DMS 273 treated with DMSO at 0.1 percent for 48 hours (cell line): ENCODE data around the gene CDKN2B-AS1.

ENCODE experiments used
- DNase-seq: peaks from one replicate; lab custom pipeline; 2025; lab: John Stamatoyannopoulos, UW

The CDKN2B-AS1 gene

GRCh38 chr9:22118810-22119521 is 124.4 kb downstream of the CDKN2B-AS1 start:
- no peak for DNase-seq

DNA sequence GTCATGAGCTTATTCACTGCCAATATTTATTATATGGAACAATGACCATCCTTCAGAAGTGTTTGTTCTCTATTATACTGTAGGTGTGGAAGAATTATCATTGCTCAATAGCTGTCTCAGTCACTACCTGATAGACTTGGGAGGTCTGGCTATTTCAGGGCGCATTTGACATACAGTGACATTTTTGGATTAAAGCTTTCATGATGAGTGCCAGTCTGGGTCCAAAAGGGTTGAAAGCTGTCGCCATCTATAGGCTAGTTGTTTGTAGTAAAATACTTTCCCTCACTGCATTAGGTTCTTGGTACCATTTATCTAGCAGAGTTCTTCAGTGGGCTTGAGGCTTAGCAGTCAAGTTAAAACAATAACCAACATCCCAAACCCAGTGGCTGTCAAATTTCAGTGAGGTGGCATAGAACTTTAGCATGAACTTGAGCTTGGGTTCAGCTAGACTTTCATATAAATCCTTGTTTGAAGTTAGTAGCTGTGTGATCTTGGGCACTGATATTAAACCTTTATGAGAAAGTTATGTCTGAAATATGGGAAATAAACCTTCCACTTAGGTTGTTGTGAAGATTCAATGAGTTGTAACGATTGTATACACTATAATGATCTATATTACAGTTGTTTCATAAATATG is 125.0 kb downstream of the CDKN2B-AS1 start:
- no peak for DNase-seq

- DNase-seq, result no peak
These were observed 125.6 kb downstream of the CDKN2B-AS1 start for GRCh38 chr9:22120159-22120549.

- no peak for DNase-seq
These were observed 126.0 kb downstream of the CDKN2B-AS1 start for GRCh38 chr9:22120595-22120994.

DNA sequence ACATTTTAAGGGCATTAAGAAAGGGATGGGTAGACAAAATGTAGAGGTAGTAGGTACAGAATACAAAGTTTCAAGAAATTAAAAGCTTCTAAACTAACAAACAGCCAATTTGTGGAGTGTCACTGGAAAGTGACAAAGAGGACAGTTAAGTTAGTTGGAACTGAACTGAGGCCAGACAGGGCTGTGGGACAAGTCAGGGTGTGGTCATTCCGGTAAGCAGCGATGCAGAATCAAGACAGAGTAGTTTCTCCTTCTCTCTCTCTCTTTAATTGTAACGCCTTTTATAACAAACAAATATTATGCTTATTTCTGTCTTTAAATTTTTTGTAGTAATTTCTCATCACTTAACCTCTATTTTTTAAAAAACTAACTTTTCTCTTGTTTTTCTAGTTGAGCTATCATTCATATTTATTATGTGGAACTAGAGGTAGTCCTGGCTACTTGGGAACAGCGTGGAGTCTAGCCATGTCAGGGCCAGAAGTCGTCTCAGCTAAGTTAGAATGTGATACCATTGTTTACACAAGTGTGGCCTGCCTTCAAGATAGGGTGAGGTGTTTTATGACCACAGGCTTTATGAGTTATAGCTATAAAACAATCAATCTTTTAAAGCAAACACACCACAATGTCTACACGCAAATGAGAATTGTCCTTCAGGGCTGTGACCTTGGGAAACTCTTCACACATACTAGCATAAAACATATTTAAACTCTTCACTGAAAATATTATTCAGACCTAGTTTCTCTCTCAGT is 129.8 kb downstream of the CDKN2B-AS1 start:
- no peak for DNase-seq

- DNase-seq, result no peak
These were observed 134.5 kb downstream of the CDKN2B-AS1 start for GRCh38 chr9:22129133-22129532.

DNA sequence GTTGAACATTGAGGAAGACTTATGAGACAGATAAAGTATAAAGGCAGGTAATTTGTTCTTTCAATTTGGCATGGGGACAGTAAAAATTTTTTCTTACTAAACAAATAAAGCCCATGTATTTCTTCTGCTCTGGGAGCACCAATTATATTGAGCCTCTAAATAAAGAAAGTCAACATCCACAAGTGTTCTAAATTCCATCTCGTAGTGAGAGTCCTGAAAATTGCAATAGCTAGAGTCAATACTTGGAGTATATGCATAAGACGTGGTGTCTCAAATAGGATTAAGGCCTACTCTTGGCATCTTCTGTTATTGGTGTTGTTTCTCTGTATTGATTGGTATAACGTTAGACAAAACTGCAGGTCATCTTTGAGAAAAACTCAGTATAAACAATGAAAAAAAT is 135.0 kb downstream of the CDKN2B-AS1 start:
- DNase-seq, result no peak

DNA sequence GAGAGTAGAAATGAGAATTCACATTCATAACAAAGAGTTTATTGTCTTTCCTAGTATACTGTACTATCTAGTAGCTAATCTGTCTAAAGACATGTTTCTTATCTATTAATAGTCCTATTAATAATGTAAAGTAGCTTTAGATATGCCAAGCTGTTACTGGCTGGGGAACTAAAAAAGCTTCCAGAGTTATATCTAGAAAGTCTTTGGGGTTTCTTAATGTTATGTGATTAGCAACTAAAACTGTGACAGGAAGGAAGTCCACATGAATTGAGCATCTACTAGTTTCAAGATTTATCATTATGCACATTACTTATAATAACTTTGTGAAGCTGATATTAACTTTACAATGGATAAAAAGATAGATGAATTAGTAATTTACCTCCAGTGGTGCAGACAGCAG is 137.2 kb downstream of the CDKN2B-AS1 start:
- no peak for DNase-seq

DNA sequence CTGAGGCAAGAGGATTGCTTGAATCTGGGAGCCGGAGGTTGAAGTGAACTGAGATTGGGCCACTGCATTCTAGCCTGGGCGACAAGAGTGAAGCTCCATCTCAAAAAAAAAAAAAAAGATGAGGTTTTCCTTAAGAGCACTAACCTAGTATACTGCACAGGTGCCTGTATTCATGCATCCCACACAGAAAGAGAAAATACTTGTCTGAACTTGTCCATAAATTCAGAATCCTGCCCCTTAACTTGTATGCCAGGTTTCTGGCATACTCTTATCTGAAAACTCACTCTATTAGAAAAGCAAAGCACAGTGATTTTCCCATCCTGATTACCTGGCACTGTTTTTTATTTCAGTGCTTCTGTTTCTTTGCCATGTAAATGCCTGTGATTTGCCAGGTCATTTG is 139.8 kb downstream of the CDKN2B-AS1 start:
- no peak for DNase-seq

DNA sequence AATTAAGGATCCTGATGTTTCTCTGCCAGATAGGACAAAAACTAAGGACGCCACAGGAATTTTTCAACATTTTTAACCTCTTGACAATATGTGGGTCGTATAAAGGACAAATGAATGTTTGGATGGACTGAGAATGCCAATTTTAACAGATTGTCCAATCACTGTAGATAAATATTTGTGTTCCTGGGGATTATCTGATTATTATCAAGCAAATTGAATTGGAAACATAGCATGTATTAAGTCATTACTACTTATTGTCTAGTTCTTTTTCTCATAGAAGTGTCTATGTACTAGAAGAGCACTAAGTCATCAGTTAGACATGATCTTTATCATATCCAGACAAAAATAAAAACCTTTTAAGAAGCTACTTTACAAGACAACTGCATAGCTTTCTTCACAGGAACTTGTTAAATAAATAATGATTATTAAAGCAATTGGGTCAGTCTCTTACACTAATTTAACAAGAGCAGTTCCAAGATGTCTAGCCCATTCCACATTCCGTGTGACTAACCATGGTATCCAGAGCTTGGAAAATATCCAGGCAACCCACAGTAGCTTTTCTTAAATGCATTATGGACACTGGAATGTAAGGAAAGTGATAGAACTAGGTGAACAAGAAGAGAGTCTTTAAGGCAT is 142.0 kb downstream of the CDKN2B-AS1 start:
- DNase-seq, result no peak

DNA sequence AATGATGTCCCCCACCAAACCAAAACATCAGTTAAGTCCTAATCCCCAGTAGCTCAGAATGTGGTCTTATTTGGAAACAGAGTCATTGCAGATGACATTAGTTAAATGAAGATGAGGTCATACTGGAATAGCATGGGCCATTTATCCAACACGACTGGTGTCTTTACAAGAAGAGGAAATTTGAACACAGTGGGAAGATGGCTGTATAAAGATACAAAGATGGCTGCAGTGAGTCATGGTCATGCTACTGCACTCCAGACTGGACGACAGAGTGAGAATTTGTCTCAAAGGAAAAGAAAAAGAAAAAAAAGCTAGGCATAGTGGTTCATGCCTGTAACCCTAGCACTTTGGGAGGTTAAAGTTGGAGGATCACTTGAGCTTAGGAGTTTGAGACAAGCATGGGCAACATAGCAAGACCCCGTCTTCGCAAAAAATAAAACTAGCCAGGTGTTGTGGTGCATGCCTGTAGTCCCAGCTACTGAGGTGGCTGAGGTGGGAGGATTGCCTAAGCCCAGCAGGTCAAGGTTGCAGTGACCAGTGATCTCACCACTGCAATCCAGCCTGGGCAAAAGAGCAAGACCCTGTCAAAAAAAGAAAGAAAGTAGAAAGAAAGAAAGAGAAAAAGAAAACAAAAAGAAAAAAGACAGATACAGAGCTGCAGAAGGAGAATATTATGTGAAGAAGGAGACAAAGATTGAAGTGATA is 144.5 kb downstream of the CDKN2B-AS1 start:
- DNase-seq, result no peak

DNA sequence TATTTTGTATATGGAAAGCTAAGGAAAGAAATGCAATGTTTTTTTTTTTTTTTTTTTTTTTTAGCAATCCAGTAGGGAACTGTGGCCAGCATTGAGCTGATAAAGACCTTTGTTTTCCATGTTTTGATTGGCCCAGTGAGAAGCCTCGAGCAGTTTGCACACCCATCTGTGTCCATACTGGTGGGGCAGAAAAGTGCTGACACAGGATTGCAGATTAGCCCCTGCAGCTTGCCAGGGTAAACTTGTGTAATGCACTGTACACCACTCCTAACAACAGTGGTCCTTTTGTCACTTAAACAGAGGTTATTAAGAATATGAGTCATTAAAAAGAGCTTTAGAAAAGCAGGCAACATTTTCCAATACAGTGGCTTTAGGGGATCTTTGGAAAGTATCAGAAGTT is 147.3 kb downstream of the CDKN2B-AS1 start:
- no peak for DNase-seq

GRCh38 chr9:22142671-22143070 is 148.1 kb downstream of the CDKN2B-AS1 start:
- DNase-seq, result no peak

DNA sequence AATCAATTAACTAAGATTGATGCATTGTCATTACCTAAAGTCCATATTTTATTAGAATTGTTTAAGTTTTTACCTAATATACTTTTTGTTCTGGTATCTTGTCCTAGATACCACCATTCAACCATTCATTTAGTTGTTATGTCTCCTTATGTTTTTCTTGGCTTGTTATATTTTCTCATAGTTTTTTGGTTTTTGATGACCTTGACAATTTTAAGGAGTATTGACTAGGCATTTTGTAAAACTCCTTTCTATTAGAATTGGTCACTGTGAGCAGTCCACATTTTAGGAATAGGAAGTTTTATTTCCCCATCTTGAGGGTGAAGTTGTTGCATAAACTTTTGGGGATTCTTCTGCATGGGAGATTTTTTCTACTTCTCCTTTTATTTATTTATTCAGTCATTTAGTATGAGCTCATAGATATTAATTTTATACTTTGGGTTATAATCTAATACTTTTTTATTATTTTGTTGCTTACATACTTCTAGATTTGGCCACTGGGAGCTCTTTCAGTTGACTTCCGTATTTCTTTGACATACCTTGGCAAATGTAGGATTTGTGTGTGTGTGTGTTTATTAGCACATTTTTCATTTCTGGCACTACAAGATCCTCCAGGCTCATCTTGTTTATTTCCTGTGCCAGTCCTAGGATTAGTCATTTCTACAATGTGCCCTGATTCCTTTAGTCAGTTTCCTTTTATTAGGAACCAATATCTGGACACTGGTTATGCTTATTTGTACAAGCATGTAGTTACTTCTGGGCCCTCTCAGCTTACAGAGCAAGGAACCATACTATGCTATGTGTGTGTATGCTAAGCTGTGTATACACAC is 149.4 kb downstream of the CDKN2B-AS1 start:
- no peak for DNase-seq

DNA sequence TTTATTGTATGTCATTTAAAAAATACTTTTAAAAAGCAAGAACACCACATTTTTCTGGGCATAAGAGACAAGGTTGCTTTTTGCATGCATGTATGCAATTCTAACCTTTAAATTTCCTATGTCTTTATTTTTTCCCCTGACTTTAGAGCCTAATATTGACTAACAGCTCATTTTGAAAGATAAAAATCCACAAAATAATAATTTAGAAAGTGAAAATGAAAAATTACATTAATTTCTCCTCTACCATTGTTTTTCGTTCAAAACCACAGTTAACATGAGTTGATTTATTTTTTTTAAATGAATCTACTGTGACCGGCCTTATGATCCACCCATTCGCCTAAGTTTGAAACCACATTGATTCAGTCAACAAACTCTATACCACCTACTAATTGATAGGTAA is 152.0 kb downstream of the CDKN2B-AS1 start:
- no peak for DNase-seq

- DNase-seq, result no peak
These were observed 153.4 kb downstream of the CDKN2B-AS1 start for GRCh38 chr9:22147813-22148527.

GRCh38 chr9:22148528-22148875 is 153.9 kb downstream of the CDKN2B-AS1 start:
- no peak for DNase-seq

DNA sequence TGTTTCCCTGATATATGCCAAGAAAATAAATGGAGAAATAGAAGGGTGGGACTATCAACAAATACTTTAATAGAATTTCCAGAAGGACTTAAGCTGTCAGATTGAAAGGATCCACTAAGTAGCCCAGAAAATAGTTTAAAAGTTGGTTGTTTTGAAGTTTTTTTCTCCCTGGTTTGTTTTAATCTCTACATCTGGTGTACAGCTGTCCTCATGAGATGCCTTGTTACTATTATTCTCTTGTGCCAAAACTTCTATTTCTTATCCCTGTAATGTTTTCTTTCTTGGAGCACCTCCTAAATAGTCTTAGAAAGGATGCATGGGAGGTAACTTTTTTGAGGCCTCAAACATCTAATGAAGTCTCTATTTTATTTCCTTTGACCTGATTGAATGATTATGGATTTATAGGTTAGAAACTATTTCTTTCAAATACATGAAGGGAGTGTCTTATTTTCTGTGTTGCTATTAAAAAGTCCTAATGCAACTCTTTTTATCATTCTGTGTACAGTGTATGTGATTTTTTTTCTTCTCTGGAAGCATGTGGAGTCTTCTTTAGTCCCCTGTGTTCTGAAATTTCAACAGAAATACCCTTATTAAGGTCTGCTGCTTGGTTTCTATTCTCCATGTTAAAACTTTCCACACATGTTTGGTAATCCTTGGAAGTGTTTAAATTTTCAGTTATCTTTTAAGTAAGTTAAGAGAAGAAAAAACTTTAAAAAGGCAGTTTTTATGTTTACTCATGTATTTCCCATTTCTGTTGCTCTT is 154.5 kb downstream of the CDKN2B-AS1 start:
- DNase-seq, result no peak

- DNase-seq, result no peak
These were observed 159.5 kb downstream of the CDKN2B-AS1 start for GRCh38 chr9:22154064-22154463.

- no peak for DNase-seq
These were observed 162.0 kb downstream of the CDKN2B-AS1 start for GRCh38 chr9:22156586-22156985.
